ENCODE data around the gene PPL.
"Not testable (repeated sequence)": the region's sequence is repeated elsewhere in the genome, so short reads cannot be mapped to it uniquely, and the experiment has no call there.

Gene PPL

DNA sequence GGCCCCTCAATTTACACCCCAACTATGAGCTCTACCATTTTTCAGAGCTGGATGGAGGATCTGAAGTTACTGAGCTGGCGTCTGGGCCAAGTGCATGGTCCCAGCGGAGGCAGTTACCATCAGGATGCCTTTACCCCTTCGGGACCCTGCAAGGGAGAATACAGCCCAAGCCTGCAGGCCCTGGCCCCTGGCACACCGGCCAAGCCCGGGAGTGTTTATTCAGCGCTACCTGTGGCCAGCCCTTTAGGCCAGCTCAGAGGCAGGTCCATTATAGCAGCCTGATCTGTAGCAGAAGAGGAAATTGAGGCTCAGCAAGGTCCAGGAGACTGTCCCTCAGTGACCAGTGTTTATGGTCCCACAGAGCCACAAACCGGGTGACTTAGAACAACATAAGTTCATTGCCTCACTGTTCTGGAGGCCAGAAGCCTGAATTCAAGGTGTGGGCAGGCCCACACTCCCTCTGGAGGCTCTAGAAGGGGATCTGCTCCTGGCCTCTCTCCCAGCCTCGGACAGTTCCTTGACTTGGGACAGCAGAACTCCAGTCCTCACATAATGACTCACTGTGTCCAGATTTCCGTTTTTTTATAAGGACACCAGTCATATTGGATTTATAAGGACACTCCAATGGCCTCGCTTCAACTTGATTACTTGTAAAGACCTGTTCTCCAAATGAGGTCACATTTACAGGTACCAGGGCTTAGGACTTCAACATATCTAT lies 29.9 kb upstream of the PPL start:
- TF ChIP-seq, protein P1, sequence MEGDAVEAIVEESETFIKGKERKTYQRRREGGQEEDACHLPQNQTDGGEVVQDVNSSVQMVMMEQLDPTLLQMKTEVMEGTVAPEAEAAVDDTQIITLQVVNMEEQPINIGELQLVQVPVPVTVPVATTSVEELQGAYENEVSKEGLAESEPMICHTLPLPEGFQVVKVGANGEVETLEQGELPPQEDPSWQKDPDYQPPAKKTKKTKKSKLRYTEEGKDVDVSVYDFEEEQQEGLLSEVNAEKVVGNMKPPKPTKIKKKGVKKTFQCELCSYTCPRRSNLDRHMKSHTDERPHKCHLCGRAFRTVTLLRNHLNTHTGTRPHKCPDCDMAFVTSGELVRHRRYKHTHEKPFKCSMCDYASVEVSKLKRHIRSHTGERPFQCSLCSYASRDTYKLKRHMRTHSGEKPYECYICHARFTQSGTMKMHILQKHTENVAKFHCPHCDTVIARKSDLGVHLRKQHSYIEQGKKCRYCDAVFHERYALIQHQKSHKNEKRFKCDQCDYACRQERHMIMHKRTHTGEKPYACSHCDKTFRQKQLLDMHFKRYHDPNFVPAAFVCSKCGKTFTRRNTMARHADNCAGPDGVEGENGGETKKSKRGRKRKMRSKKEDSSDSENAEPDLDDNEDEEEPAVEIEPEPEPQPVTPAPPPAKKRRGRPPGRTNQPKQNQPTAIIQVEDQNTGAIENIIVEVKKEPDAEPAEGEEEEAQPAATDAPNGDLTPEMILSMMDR (conservative IDR thresholded peaks at IDR 0.05) = no peak
- H3K27ac ChIP-seq = no peak overlapping the region

GRCh38 chr16:4963527-4963926 lies 26.6 kb upstream of the PPL start:
- not testable (repeated sequence) for H3K27ac ChIP-seq

DNA sequence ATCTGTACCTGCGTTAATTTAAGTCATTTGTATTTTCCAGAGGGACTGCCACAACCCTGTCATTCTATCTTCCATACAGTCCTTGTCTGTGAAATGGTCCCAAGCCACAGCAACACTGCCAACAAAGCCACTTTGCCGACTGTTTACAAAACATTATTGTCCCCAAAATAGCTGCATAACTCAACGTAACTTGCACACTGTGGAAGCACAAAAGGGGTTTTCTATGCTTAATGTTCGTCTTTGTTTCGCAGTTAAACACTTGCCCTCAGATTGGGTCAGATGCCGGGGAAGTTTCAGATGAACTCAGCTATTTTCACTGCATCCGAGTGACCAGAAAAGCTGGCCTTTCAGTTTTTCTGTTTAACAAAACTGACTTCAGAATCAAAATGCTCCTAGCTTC lies 25.8 kb upstream of the PPL start:
- TF ChIP-seq, protein P1 (conservative IDR thresholded peaks at IDR 0.05) = no peak
- no peak overlapping the region for H3K27ac ChIP-seq

- H3K27ac ChIP-seq = no peak overlapping the region
- TF ChIP-seq, protein P1 (conservative IDR thresholded peaks at IDR 0.05) = no peak
These were observed 23.6 kb upstream of the PPL start for GRCh38 chr16:4960579-4960978.

- H3K27ac ChIP-seq = peak overlapping the region; percentile 53
These were observed 21.8 kb upstream of the PPL start for GRCh38 chr16:4958510-4959438.

DNA sequence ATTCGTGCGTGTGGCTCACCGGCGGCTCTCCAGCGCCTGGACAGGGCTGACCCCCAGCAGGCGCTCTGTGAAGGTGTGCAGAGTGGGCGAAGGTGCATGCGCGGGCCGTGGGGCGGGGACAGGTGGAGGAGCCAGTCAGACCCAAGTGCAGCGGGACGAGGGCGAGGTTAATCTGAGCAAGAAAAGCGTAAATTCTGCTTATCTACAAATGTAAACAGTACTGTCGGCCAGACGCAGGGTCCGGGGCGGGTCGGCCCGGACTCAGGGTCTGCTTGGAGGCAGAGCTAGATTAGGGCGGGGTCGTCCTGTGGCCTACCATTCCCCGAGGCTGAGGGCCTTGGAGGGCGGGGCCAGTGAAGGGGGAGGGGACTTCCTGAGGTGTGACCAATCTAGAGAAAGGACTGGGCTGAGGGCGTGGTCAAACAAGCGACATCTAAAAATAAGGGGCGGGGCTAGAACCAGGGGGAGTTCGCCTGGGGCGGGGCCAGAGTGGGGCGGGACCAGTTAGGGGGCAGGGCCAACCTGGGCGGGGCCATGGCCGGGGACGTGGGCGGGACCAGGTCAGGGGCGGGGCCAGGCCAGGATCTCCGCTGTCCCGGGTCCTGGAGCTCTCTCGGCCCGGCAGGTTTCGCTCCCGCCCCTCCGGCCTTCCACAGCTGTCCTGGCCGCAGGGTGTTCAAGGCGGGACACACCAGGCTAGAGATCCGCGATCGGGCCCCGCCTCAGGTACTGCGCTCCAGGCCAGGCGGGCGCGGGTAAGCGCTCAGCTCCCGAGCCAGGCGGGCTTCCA lies 21.0 kb upstream of the PPL start, which contains the start of gene SEC14L5:
Gene SEC14L5, plus strand, starts transcription at position 611 of the 790 bp plus-strand sequence. CDS start 994 bp downstream, outside the sequence.
- TF ChIP-seq, protein P1 (conservative IDR thresholded peaks at IDR 0.05) = 0 out of 2 replicates have a peak, but pooled peaks have one; percentile 18
- peak within 1 kb of the TSS; percentile 66 for H3K27ac ChIP-seq

More at GRCh38 chr16:4958510-4959438, 21.8 kb upstream of the PPL start:
- TF ChIP-seq, protein P1 (conservative IDR thresholded peaks at IDR 0.05) = no peak

GRCh38 chr16:4957420-4957719 lies 20.4 kb upstream of the PPL start:
- peak overlapping the region; percentile 66 for H3K27ac ChIP-seq
- TF ChIP-seq, protein P1 (conservative IDR thresholded peaks at IDR 0.05) = no peak

Measured in VCaP (cell line).